ENCODE data around the gene HDHD2.

The HDHD2 gene

DNA sequence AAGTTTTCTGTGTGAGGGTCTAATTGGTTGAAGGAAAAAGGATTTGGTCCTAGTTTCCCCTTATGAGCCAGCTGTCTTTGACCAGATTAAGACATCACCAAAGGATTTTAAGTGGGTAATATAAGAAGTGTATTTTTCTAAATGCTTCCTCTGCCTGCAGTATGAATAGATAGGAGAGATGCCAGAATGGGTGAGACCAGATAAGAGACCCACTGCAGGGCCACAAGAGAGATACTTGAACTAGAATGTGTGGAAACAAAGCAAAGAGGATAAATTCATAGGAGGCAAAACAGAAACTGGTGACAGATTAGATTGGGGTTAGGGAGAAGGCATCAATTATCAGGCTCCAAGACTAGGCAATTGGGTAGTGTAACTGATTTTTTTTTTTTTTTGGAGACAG lies 1.1 kb upstream of the HDHD2 start:
- H3K4me2 ChIP-seq (ENCODE audit: low read depth, low read length, poor library complexity, severe bottlenecking), result peak overlapping the region; percentile 92
- H2AFZ ChIP-seq (ENCODE audit: low read length), result no peak overlapping the region
- TF ChIP-seq, protein P1, sequence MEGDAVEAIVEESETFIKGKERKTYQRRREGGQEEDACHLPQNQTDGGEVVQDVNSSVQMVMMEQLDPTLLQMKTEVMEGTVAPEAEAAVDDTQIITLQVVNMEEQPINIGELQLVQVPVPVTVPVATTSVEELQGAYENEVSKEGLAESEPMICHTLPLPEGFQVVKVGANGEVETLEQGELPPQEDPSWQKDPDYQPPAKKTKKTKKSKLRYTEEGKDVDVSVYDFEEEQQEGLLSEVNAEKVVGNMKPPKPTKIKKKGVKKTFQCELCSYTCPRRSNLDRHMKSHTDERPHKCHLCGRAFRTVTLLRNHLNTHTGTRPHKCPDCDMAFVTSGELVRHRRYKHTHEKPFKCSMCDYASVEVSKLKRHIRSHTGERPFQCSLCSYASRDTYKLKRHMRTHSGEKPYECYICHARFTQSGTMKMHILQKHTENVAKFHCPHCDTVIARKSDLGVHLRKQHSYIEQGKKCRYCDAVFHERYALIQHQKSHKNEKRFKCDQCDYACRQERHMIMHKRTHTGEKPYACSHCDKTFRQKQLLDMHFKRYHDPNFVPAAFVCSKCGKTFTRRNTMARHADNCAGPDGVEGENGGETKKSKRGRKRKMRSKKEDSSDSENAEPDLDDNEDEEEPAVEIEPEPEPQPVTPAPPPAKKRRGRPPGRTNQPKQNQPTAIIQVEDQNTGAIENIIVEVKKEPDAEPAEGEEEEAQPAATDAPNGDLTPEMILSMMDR (conservative IDR thresholded peaks at IDR 0.05; ENCODE audit: low read length), result no peak
- no peak for TF ChIP-seq EZH2phosphoT487 (IDR thresholded peaks at IDR 0.05; ENCODE audit: borderline replicate concordance)
- peaks cover 24% of the 10 kb centered on the region; the same call in 1 of the 2 replicates for H3K36me3 ChIP-seq (ENCODE audit: insufficient read depth, low read length)
- H3F3A ChIP-seq (ENCODE audit: low read depth), result no peaks in the 10 kb centered on the region
- no peaks in the 10 kb centered on the region for H4K20me1 ChIP-seq (ENCODE audit: insufficient read depth, low read length, poor library complexity, severe bottlenecking)
- peak overlapping the region; percentile 87 for H3K4me3 ChIP-seq (ENCODE audit: low read length, poor library complexity, severe bottlenecking)
- peaks cover 35% of the 10 kb centered on the region for H3K79me2 ChIP-seq (ENCODE audit: insufficient read depth, low read length)
- H3K9ac ChIP-seq (ENCODE audit: low read depth, low read length, poor library complexity, severe bottlenecking), result peak overlapping the region; percentile 82
- H3K9me3 ChIP-seq (ENCODE audit: insufficient read depth, low read depth, low read length), result no peaks in the 10 kb centered on the region
- H3K9me2 ChIP-seq (replicated peaks; ENCODE audit: low read depth, low read length), result no peaks in the 10 kb centered on the region
- peaks cover 32% of the 10 kb centered on the region for H3K4me1 ChIP-seq (ENCODE audit: insufficient read depth, low read length, poor library complexity, severe bottlenecking)
- no peaks in the 10 kb centered on the region for H3K27me3 ChIP-seq (ENCODE audit: insufficient read depth, low read length, poor library complexity, severe bottlenecking)

DNA sequence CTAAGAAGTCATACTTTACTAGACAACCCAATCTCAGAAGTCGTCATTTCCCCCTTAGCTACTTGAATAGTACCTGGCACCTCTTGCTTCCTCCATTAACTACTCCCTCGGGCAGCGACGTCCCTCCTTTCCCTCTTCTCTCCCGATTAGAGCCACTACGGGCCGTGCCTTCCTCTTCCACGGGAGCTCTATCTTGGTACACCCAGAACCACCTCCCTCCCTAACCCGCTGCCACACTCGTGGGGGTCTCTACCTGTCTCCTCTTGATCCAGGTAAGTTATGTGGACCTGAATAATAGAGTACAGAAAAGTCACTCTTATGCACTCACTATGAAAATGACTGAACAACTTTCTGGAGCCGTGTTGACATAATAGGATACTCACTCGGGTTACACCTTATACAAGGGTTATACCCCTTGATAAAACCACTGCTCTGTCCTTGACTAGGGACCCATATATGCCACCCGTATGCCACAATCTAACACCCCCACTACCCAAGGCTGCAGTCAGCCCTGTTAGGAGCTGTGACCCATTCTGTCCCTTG lies 595 bp upstream of the HDHD2 start:
- H3F3A ChIP-seq (ENCODE audit: low read depth), result no peaks in the 10 kb centered on the region
- peaks cover 36% of the 10 kb centered on the region for H3K4me1 ChIP-seq (ENCODE audit: insufficient read depth, low read length, poor library complexity, severe bottlenecking)
- peaks cover 41% of the 10 kb centered on the region for H3K79me2 ChIP-seq (ENCODE audit: insufficient read depth, low read length)
- H3K27me3 ChIP-seq (ENCODE audit: insufficient read depth, low read length, poor library complexity, severe bottlenecking), result no peaks in the 10 kb centered on the region
- TF ChIP-seq, protein P1 (conservative IDR thresholded peaks at IDR 0.05; ENCODE audit: low read length), result no peak
- TF ChIP-seq EZH2phosphoT487 (IDR thresholded peaks at IDR 0.05; ENCODE audit: borderline replicate concordance), result no peak
- H3K4me2 ChIP-seq (ENCODE audit: low read depth, low read length, poor library complexity, severe bottlenecking), result peak overlapping the region; percentile 92
- no peaks in the 10 kb centered on the region for H3K9me2 ChIP-seq (replicated peaks; ENCODE audit: low read depth, low read length)
- H3K4me3 ChIP-seq (ENCODE audit: low read length, poor library complexity, severe bottlenecking), result peak overlapping the region; percentile 87
- no peaks in the 10 kb centered on the region for H4K20me1 ChIP-seq (ENCODE audit: insufficient read depth, low read length, poor library complexity, severe bottlenecking)
- peaks cover 21% of the 10 kb centered on the region; the same call in 1 of the 2 replicates for H3K36me3 ChIP-seq (ENCODE audit: insufficient read depth, low read length)
- no peaks in the 10 kb centered on the region for H3K9me3 ChIP-seq (ENCODE audit: insufficient read depth, low read depth, low read length)
- peak overlapping the region; percentile 95 for H2AFZ ChIP-seq (ENCODE audit: low read length)
- H3K9ac ChIP-seq (ENCODE audit: low read depth, low read length, poor library complexity, severe bottlenecking), result peak overlapping the region; percentile 82

DNA sequence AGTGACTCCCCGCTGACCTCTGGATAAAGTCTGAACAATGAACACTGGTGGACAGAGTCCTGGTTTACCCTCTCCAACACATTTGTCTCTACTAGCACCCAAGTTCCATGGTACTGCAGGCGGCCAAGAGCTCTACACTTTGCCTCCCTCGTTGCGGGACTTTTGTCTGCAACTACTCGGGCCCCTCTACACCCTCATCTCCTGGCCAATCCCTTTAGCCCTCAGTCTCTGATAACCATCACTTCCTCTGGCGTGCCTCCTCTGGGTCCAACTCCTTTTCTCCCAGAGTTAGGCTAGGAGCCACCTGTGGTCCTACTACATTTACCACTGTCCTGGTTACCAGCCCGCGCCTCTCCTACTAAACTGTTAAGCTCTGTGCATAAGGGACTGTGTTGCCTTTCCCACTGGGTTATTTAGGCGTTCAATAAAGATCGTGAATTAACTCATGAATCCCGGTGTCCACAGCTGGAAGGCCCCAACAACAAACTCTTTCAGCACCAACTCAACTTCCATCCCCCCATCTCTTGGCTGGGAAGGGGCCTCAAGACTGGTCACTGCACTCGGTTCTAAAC lies 757 bp downstream of the HDHD2 start:
- H3K4me2 ChIP-seq (ENCODE audit: low read depth, low read length, poor library complexity, severe bottlenecking), result peak overlapping the region; percentile 92
- H2AFZ ChIP-seq (ENCODE audit: low read length), result peak overlapping the region; percentile 95
- no peaks in the 10 kb centered on the region for H3K9me2 ChIP-seq (replicated peaks; ENCODE audit: low read depth, low read length)
- TF ChIP-seq, protein P1 (conservative IDR thresholded peaks at IDR 0.05; ENCODE audit: low read length), result no peak
- no peak for TF ChIP-seq EZH2phosphoT487 (IDR thresholded peaks at IDR 0.05; ENCODE audit: borderline replicate concordance)
- H3F3A ChIP-seq (ENCODE audit: low read depth), result no peaks in the 10 kb centered on the region
- peaks cover 43% of the 10 kb centered on the region for H3K4me1 ChIP-seq (ENCODE audit: insufficient read depth, low read length, poor library complexity, severe bottlenecking)
- H3K36me3 ChIP-seq (ENCODE audit: insufficient read depth, low read length), result peaks cover 12% of the 10 kb centered on the region; the same call in 1 of the 2 replicates
- H4K20me1 ChIP-seq (ENCODE audit: insufficient read depth, low read length, poor library complexity, severe bottlenecking), result peaks cover 4% of the 10 kb centered on the region
- H3K9ac ChIP-seq (ENCODE audit: low read depth, low read length, poor library complexity, severe bottlenecking), result peak overlapping the region; percentile 82
- peak overlapping the region; percentile 87 for H3K4me3 ChIP-seq (ENCODE audit: low read length, poor library complexity, severe bottlenecking)
- H3K79me2 ChIP-seq (ENCODE audit: insufficient read depth, low read length), result peaks cover 54% of the 10 kb centered on the region
- H3K9me3 ChIP-seq (ENCODE audit: insufficient read depth, low read depth, low read length), result no peaks in the 10 kb centered on the region
- H3K27me3 ChIP-seq (ENCODE audit: insufficient read depth, low read length, poor library complexity, severe bottlenecking), result no peaks in the 10 kb centered on the region
